GM12865 (cell line): ENCODE measurements around the gene TRPV5.

ENCODE experiments used
- DNase-seq: peaks from one replicate; pipeline ENCODE4 v3.0.0; 2010; ENCODE audit warnings: low read depth
- H3K4me3 ChIP-seq: 2 replicates; pipeline ENCODE4 v1.5.1; 2011; ENCODE audit warnings: mild to moderate bottlenecking, low read depth, low read length, control low read depth
- TF ChIP-seq, protein P1 (sequence below): IDR thresholded peaks from 2 replicates; pipeline ENCODE4 v1.5.1; 2011; ENCODE audit warnings: low read length, control low read depth, low read depth, inconsistent platforms; ENCODE audit not compliant: insufficient read depth; ENCODE audit errors: missing control alignments

The TRPV5 gene

DNA sequence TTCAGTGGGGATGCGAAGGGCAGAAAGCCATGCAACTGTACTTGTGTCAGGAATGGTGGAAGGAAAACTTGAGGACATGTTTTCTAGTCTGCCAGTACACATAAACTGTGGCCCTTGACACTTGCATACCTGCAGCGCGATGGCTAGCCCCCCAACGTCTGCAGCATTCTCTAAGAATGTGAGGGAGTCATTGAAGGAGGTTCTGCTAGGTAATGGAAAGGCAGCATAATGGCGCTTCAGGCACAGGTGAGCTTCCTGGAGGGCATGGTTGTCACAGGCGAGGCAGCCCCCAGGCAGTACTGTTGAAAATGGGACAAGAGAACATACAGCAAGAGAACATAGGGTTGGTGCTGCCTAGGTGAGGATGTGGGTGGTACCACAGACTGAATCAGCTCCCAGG is 9.2 kb upstream of the TRPV5 start:
- TF ChIP-seq, protein P1, sequence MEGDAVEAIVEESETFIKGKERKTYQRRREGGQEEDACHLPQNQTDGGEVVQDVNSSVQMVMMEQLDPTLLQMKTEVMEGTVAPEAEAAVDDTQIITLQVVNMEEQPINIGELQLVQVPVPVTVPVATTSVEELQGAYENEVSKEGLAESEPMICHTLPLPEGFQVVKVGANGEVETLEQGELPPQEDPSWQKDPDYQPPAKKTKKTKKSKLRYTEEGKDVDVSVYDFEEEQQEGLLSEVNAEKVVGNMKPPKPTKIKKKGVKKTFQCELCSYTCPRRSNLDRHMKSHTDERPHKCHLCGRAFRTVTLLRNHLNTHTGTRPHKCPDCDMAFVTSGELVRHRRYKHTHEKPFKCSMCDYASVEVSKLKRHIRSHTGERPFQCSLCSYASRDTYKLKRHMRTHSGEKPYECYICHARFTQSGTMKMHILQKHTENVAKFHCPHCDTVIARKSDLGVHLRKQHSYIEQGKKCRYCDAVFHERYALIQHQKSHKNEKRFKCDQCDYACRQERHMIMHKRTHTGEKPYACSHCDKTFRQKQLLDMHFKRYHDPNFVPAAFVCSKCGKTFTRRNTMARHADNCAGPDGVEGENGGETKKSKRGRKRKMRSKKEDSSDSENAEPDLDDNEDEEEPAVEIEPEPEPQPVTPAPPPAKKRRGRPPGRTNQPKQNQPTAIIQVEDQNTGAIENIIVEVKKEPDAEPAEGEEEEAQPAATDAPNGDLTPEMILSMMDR, result no peak

DNA sequence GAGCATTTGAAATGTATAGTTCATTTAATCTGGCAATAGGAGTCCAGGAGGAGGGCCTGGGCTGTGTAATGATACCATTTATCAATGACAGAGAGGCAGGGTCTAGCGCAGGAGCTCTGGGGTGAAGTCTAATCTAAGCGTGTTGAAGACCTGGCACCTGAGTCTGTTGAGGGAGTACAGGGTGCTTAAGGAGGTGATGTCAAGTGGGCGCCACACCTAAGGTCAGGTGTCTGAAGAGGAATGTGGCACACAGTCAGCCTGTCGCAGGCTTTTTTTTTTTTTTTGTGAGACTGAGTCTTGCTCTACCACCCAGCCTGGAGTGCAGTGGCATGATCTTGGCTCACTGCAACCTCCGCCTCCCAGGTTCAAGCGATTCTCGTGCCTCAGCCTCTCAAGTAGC is 8.0 kb upstream of the TRPV5 start:
- DNase-seq, result no peak
- TF ChIP-seq, protein P1, result no peak

More for the DNA sequence above, 9.2 kb upstream of the TRPV5 start:
- DNase-seq, result no peak
- H3K4me3 ChIP-seq, result no peak overlapping the region

DNA sequence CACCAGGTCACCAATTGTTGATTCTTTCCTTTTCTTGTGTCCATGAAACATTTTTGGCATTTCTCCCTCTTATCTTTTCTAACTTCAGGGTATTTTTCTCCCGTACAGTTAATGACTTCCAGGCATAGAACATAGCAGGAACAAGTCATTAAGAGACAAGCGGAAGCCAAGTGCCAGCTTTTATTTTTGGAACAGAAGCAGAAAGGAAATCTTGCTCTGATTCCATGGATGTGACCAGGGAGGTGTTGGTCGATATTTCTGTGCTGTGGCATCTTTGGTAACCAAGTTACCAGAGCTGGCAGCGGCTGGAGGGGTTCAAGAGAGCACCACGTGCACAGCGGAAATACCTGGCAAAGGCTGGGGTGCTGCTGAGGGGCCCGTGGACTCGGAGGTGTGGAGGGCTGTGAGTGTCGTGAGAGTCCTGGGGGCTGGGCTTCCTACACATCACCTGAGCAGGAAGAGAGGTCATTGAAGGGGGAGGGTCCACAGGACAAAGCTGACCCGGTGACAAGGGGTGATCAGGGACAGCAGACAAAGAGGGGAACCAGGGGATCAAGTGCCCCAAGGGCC is 7.5 kb upstream of the TRPV5 start:
- H3K4me3 ChIP-seq, result no peak overlapping the region
- TF ChIP-seq, protein P1, result no peak
- no peak for DNase-seq

More for the DNA sequence above, 8.0 kb upstream of the TRPV5 start:
- H3K4me3 ChIP-seq, result no peak overlapping the region

DNA sequence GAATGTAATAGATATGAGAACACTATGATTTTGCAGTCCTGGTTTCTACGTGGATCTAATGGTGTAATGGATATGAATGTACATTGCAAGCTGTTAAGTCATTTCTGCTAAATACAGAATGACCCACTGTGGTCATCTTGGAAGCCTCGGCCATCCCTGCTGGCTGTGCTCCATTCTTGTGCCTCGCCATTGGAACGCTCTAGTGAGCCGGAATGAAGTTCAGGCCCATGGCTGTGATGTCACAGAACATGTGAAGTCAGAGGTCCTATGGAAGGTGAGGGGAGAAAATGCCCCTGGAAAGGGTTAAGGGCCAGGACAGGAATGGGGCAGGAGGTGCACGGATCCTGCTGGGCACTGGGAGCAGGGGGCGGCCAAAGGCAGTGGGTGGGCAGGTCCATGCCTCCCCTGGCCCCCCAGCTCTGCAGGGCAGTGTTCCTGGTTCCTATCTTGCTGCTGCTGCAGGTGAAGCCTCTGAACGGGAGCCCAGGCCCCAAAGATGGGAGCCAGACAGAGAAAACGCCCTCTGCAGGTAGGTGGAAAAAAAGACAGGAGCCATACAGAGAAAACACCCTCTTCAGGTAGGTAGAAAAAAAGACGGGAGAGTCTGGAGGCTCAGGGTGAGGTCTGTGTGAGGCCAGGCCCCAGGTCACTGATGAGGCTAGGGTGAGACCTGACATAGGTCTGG is 5.8 kb upstream of the TRPV5 start, which contains the start of gene LLCFC1:
TSS of gene LLCFC1 (plus strand) at position 259 of the 685 bp plus-strand sequence. CDS start at position 397, 138 bp downstream.
- H3K4me3 ChIP-seq, result no peak within 1 kb of the TSS
- TF ChIP-seq, protein P1, result peak; percentile 29
- DNase-seq, result peak; percentile 20

DNA sequence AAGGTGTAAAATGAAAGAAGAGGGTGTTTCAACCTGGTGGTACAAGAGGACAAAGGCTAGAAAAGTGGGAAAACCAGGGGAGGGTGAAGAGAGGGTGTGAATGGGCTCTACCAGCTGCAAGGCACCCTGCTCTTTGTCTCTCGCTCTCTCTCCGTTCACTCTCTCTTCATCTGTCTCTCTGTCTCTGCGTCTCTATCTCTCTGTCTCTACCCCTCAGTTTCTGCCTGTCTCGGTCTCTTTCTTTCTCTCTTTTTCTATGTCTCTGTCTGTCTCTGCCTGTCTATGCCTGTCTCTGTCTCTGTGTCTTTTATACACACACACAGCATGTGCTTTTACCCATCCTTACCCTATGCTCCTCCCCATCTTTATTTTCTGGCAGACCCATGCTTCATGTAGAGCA is 5.1 kb upstream of the TRPV5 start:
- no peak for DNase-seq
- no peak overlapping the region for H3K4me3 ChIP-seq
- TF ChIP-seq, protein P1, result no peak

DNA sequence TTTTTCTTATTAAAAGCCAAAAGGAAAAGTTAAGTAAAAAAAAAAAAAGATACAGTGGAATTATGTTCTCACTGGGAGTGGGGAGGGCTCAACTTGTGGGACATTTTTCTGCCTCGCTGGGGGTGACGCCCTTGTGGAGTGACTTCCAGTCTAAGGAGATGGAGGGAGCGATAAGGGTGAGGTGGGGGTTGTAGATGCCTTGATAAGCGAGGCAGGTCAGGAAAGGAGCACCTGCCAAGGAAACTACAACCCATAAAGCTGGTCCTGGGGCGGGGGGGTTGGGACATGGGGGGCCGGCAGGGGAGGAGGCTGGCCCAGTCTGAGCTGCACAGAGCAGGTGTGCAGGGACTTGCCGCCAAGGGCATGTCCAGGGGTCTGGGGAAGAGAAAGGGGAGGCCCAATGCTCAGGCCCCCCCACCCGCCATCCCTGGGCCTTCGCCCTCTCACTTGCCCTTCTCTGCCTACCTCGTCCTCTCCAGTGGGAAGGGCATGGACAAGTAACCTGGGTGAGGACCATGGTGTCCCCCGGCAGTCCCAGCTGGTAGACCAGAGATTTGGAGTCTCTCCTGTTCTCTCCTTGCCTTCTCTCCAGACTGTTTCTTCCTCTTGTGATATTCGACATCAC is 2.5 kb upstream of the TRPV5 start:
- no peak for DNase-seq
- H3K4me3 ChIP-seq, result no peak overlapping the region
- TF ChIP-seq, protein P1, result no peak
